CD4-positive, alpha-beta T cell treated with Interleukin-15 for 4 hours (primary cell): Measurements from ENCODE around the gene ANXA3.
A peak's percentile ranks its signal among the peaks of the same experiment; 100 is the strongest.

Source experiments
- DNase-seq: peaks from one replicate; pipeline ENCODE4 v3.0.0-alpha.2; 2020; ENCODE audit warnings: low spot score

The ANXA3 gene

DNA sequence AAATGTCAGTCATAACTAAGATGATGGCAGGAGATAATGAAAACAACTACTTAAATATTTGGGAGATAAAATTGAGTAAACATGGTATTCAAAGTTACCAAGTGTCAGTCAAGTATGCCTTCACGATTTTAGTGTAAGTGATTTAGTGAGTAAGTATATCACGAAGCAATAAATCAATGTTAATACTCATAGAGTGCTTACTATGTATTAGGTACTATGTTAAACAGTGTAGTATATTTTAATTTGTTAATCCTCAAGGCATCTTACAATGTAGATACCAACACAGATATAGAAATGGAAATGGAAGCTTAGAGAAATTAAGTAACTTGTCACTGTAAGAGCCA lies 59.6 kb downstream of the ANXA3 start:
- DNase-seq = no peak

- DNase-seq = peak; percentile 12
Measured at GRCh38 chr4:78612398-78613178, 61.0 kb downstream of the ANXA3 start.

GRCh38 chr4:78613522-78614321 lies 62.2 kb downstream of the ANXA3 start:
- no peak for DNase-seq

- no peak for DNase-seq
Measured at GRCh38 chr4:78616046-78616498, 64.5 kb downstream of the ANXA3 start.

DNA sequence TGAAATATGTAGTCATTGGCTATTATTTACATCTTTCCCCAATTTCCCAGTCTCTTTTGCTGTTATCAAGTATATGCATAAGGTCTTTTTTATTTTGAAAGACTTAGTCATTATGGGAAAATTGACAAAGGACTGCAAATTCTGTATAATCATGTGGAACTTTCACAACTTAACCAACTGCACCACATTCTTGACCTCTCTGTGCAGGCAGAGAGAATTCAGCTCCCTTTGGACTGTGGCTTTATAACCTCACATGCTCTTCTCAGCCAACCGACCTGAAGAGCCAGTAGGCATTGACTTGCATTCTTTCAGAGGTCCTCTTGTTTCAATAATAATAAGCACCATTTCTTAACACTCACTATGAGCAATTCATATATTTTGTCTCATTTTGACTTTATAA lies 66.9 kb downstream of the ANXA3 start:
- DNase-seq = no peak

- no peak for DNase-seq
Measured at GRCh38 chr4:78621395-78621794, 69.8 kb downstream of the ANXA3 start.

- no peak for DNase-seq
Measured at GRCh38 chr4:78622253-78622979, 70.8 kb downstream of the ANXA3 start.

GRCh38 chr4:78624048-78624447 lies 72.5 kb downstream of the ANXA3 start:
- DNase-seq = no peak

DNA sequence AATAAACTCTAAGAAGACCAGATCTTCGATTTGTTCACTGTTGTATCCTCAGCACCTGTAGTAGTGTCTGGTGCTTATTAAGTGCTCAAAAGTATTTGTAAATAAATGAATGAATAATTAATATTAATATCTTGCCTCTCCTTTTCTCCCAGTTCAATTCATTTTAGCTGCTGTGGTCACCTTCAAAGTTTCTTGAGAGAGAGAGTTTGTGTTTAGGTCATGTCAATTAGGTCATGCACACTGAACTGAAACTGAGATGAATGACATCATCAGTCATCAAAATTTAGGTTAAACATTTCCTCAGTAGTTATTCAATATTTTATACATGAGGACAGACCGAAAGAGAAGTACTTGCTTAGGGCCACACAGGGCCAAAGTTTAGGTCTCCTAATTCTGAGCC lies 73.5 kb downstream of the ANXA3 start:
- DNase-seq = no peak

DNA sequence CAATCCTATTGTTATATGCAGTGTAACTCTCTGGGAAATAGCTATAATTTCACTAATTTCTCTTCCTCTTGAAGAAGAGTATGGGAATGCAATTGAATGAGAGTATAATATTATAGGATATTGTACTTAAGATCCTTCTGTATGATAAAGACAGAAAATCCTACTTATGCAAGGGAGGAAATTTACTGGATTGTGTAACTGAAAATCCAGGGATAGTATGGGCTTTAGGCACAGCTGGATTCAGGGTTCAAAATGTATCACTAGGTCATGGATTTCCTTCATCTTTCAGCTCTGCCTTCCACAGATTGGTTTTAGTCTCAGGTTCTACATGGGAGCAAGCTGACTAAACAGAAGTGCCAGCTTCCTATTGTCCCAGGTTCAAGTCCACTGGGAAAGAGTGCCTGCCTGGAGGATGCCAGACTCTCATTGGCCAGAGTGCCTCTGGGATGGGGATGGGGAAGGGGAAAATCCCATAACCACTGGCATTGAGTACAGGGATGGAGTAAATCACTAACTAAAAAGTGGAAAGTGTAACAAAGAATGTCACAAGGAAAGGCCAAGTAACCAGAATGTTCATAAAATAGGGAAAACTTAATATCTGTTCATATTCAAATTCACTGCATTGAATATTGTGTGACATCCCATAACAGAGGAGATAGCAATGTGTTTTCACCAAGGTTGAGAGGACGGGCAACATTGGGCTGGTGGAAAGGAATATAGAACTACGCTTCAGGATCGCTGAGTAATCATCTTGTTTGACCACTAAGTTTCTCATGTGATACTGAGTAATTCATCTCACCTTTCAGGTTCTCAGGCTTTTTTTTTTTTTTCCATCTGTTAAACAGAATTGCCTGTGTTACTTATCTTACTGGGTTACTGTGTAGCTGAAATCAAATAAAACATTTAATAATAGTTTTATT lies 75.7 kb downstream of the ANXA3 start:
- DNase-seq = no peak

DNA sequence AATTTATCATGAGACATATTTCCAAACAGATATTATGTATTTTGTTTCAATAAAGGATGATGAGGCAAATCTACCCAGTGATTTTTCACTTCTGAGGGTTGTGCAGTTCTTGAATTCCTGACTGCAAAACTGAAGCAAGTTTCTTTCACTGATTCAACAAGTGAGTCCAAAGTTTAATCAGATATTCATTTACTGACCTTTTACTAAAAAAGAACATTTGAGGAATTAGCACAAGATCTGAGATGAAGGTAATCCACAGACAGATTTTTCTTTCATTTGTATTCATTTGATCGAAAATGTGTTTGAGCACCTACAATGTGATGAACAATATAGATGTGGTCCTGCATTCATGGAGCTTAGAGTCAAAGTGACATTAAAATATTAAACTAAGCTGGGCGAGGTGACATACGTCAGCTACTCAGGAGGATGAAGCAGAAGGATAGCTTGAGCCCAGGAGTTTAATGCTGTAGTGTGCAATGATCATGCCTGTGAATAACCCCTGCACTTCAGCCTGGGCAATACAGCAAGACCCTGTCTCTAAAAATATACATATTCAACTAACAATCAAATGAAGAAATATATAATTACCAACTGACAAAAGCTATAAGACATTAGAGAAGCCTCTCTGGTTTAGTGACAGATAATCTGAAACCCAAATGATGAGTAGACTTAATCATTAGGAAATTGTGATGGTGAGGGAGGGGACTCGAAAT lies 76.6 kb downstream of the ANXA3 start:
- no peak for DNase-seq

DNA sequence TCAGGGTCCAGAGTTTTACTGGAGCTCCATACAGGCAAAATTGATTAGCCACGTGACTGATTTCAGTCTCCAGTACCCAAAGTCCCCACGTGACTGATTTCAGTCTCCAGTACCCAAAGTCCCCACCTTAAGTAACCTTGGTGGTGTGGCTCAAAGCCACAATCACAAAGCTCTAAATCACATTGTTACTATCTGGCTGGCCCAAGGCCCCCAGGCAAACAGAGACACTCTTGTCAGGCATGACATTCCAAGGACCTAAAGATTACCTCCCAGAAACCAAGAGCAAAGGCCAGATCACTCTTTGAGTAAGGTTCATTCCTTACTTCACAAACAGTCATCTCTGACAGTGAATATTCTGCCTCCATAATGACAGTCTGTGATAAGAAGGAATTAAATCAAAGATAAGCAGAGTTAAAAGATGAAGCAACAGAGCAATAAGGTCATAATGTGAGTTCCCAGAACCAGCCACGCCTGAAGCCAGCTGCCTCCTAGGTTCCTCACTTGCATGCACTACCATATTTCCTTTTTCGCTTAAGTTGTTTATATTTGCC lies 78.5 kb downstream of the ANXA3 start:
- DNase-seq = no peak

DNA sequence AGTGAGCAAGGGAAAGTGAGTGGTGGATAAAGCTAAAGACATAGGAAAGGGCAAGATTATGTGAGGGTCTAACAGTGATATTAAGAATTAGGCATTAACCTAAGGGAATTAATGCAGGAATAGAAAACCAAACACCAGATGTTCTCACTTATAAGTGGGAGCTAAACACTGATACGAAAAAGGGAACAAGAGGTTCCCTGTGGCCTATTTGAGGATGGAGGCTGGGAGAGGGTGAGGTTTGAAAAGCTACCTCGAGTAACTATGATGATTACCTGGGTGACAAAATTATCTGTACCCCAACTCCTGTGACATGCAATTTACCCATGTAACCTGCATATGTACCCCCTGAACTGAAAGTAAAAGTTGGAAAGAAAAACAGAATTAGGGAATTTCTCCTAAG lies 79.0 kb downstream of the ANXA3 start:
- DNase-seq = no peak

GRCh38 chr4:78634011-78634664 lies 82.6 kb downstream of the ANXA3 start:
- no peak for DNase-seq

GRCh38 chr4:78638337-78639172 lies 87.0 kb downstream of the ANXA3 start:
- DNase-seq = no peak

GRCh38 chr4:78640714-78641113 lies 89.1 kb downstream of the ANXA3 start:
- no peak for DNase-seq

GRCh38 chr4:78642934-78643333 lies 91.4 kb downstream of the ANXA3 start:
- no peak for DNase-seq

DNA sequence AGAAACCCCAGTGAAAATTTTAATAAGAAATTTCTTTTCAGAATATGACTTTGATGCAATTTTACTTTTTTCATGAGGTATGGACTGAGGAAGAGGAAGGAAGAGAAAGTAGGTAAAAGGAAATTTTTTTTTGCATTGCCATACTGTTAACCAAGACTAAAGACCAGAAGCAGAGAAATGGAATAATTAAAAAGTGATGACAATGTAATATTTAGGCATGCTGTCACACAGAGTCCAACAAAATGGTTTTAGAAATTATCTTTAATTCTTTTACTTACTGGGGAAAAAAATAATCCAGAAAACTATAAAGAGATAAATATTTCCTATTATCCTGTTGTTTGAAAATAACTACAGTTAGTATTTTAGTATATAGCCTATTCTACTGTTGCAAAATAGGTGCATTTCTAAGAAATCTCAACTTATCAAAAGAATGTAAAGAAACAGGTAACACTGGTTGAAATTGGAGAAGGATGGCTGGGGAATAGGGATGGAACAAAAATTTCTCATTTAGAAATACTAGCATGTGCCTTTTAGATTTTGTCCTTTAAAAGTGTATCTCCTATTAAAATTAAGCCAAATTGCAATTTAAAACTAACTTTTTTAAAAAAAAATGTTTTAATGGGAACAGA lies 92.6 kb downstream of the ANXA3 start:
- DNase-seq = no peak
